Stimulated activated naive CD4-positive, alpha-beta T cell (primary cell): Measurements from ENCODE around the gene KHDC3L.
"Not testable (repeated sequence)": the region's sequence is repeated elsewhere in the genome, so short reads cannot be mapped to it uniquely, and the experiment has no call there.

Source experiments
- DNase-seq, 6 experiments: peaks; one replicate each; lab custom pipeline; 2025; lab: John Stamatoyannopoulos, UW

Gene KHDC3L

DNA sequence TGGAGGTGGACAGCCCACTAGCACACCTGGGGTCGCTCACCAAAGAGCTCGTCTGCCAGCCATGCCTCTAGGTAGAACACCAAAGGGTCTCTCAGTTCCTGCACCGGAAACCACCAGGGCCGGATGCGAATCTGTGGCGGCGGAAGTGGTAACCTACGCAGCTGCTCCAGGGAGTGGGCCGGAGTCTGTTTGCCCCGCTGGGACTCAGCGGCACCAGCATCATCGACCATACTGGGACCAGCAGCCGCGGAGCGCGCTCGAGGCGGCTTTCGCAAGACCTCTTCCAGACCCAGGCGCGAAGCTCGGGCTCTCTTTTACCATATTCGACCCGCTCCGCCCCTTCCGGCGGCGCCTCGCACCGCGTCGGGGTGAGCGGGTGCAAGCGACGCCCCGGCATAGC lies 7.1 kb downstream of the KHDC3L start, which contains the start of gene OOEP:
OOEP (minus strand) TSS at position 335 of the 400 bp plus-strand sequence; CDS start at position 230, 105 bp downstream.
- no peak for DNase-seq

DNA sequence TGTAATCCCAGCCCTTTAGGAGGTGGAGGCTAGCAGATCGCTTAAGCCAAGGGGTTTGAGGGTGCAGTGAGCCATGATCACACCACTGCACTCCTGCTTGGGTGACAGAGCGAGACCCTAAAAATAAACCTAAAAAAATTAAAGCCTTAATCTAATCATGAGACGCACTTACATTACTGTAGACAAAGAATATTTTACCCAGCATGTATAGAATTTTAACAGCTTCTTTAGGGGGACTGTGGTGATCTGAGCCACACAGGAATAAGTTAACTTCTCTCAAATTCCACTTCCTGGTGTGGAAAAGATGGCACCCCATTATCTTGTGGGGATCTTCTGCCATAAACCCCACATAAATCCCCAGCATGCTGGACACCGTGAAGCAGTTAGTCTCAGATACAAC lies 9.5 kb downstream of the KHDC3L start:
- no peak for DNase-seq

DNA sequence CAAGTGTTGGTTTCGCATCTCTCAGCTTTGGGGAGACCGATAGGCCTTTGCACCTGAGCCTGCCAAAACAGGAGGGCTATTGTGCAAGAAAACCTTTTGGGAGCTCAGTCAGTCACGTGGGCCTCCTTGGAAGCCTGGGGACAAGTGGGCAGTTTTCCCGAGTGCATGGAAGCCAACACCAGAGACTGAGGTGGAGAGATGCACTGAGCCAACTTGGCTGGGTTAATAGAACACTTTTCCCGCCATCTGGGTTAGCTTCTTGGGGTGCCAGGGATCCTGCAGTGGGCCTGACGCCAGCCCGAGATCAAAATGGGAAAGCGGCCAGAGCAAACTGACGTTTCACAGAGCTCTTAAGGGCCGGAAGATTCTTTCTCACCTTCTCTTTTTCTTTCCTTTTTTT lies 10.1 kb downstream of the KHDC3L start:
- DNase-seq = no peak

DNA sequence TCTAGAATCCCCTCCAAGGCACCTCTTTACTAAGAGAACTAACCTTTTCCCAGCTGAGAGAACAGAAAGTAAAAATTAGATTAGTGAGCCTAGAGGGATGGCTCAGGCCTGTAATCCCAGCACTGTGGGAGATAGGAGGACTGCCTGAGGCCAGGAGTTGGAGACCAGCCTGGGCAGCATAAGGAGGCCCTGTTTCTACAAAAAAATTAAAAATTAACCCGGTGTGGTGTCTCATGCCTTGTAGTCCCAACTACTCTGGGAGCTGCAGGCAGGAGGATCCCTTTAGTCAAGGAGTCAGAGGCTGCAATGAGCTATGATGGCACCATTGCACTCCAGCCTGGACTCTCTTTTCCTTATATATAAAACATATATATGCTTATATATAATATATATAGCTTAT lies 12.8 kb downstream of the KHDC3L start:
- no peak for DNase-seq

DNA sequence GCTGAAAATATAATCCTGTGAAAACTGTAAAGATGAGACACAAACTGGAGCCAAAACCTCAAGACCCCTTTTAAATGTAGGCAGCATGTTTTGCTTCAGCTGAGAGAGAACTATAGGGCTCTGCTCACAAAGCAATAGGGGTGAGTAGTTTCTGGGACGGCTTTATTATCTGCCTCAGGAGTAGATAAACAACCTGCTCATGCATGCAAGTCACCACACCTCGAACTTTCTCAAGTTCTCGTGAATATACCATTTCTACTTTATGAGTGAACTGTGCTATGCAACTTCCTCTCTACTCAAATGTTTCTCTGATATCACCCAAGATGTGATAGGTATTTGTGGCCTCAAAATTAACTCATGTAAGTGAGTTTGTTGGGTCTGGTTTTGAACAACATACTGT lies 14.8 kb downstream of the KHDC3L start:
- no peak for DNase-seq

DNA sequence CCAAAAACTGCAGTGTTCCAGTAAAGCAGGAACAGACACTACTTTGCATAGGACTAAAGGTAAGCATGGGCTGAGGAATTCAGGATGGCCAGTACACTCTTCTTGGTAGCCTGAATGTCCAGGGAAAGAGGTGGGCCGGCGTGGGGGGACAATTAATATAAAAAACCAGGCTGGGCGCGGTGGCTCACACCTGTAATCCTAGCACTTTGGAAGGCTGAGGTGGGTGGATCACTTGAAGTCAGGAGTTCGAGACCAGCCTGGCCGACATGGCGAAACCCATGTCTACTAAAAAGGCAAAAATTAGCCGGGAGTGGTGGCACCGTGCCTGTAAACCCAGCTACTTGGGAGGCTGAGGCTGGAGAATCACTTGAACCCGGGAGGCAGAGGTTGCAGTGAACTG lies 19.1 kb downstream of the KHDC3L start:
- not testable (repeated sequence) for DNase-seq

DNA sequence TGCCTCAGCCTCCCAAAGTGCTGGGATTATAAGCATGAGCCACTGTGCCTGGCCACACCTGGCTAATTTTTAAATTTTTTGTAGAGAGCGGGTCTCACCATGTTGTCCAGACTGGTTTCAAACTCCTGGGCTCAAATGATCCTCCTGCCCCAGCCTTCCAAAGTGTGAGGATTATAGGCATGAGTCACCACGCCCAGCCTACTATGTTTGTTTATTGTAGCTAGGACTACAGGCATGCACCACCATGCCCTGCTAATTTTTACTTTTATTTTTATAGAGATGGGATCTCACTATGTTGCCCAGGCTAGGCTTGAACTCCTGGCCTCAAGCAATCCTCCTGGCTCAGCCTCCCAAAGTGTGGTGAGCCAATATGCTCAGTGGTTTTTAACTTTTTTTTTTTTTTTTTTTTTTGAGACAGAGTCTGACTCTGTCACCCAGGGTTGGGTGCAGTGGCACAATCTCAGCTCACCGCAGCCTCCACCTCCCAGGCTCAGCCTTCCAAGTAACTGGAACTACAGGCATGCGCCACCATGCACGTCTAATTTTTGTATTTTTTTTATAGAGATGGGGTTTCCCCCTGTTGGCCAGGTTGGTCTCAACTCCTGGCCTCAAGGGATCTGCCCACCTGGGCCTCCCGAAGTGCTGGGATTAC lies 20.1 kb downstream of the KHDC3L start:
- DNase-seq = no peak

DNA sequence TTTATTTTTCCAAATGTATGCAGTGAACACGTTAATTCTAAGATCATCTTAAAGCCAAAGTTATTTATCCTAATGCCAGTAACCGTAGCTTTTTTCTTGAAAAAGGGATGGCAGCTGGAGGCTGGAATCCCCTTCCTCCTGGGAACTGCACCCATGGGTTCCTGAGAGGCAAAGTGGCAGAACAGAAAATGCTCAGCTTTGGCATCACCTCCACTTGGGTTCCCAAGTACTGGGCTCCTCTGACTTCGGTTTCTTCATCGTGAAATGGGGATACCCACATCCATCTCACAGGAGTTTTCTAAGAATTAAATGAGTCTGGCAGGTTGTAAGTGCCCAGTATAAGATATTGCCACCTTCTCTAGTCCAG lies 26.0 kb downstream of the KHDC3L start:
- DNase-seq = no peak

DNA sequence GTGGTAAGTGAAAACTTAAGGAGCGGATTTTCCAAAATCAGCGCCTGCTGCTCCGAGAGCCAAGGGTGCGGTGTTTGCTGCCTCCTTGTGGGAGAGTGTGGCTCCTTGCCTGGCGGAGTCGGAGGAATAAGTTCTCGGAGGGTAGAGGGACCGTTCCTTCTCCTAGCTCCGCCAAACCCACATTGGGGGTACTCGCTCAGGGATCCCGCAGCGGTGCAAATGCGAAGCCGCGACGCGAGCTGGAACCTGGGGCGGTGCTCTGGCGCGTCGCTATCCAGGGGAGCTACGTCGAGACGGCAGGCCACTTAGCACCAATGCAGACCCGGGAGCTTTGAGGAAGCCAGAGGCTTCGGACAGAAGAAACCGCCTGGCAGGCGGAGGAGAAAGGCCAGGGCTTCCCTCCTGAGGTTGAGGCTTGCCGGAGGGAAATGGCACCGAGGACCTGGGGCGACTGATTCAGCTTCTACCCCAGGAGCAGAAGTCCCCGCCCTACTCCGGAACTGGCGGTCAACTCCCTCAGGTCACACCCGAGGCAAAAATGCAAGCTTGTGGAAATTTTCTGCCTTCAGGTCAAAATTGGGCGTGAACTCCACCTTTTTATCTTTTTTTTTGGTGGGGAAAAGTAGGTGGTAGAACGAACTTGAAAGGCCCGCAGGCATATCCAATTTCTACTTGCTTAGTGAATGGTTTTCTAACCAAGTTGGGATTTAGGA lies 26.5 kb downstream of the KHDC3L start:
- peak in 2 of 6 experiments; percentile 6 to 15 for DNase-seq

DNA sequence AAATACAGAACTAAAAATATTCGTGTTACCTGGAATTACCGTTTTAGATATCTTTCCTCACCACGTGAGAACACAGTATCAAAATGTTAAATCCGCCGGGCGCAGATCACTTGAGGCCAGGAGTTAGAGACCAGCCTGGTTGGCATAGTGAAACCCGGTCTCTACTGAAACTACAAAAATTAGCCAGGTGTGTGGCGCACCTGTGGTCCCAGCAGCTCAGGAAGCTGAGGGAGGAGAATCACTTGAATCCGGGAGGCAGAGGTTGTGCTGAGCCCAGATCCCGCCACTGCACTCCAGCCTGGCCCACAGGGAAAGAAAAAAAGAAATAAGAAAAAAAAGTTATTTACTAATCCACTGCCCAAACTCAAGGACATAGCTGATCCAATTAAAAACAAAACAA lies 27.4 kb downstream of the KHDC3L start:
- no peak for DNase-seq

DNA sequence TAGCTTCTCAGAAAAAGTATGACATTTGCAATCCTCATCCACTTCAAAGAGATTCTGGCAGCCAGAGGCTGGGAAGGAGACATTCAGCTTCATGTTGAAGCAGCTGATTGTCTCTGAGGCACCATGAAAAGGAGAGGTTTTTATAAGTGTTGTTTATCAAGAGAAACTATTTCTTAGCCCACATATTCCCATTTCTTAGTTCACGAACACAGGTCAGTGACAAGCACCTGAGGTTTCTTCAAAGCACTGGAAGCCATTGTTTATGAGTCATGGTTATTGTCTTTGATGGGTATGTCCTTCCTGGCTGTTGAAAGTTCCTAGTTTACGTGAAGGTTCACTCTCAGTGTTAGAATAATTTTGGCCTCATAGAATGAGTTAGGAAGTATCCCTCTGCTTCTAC lies 29.2 kb downstream of the KHDC3L start:
- no peak for DNase-seq

DNA sequence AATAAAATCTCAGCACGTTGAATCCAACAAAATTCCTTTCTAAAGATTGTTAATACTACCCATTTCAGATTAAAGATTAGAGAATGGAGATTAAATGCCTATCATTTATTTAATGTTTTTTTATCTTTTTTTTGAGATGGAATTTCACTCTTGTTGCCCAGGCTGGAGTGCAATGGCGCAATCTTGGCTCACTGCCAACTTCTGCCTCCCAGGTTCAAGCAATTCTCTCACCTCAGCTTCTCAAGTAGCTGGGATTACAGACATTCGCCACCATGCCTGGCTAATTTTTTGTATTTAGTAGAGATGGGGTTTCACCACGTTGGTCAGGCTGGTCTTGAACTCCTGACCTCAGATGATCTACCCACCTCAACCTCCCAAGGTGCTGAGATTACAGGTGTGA lies 29.7 kb downstream of the KHDC3L start:
- DNase-seq = not testable (repeated sequence)

DNA sequence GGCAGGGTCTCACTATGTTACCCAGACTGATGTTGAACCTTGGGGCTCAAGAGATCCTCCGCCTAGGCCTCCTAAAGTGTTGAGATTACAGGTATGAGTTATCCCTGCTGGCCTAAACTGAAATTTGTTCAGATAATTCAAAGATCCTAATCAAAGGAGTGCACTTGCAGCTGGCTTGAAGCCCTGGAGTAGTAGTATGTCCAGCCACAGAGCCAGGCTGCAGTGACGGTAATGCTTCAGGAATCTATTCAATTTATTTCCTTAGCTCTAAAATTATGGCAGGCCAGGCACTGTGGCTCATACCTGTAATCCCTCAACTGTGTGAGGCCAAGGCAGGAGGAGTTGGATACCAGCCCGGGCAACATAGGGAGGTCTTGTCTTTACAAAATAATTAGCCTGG lies 30.8 kb downstream of the KHDC3L start:
- DNase-seq = no peak

DNA sequence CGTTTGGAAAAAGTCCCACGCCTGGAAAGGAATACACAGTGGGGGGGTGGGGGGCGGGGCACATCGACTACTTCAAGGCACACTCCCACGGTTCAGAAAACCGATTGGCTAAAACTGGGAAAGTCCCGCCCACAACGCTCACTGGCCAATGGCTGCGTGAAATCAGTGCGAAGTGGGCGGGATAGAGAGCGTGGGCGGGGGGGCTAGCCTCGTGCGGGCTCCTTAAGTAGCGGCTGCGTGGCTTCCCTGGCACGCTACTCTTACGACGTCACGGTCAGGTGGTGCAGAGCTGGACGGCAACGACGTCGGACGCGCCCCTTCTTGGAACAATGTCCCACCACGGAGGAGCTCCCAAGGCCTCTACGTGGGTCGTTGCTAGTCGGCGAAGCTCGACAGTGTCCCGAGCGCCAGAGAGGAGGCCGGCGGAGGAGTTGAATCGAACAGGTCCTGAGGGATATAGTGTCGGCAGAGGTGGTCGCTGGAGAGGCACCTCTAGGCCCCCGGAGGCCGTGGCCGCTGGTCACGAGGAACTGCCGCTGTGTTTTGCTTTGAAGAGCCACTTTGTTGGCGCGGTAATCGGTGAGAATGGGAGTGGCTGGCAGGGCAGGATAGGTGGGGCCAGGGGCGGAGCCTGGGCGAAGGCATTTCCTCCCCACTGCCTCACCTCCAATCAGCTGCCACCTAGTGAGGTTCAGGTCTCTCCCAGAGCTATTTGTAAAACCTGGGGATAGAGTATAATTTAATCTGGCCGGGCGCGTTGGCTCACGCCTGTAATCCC lies 32.3 kb downstream of the KHDC3L start, which contains the start of gene DDX43:
DDX43 (plus strand) TSS at position 252 of the 778 bp plus-strand sequence; CDS start at position 330, 78 bp downstream.
- peak in 5 of 6 experiments; percentile 11 to 55 (median 24) for DNase-seq

DNA sequence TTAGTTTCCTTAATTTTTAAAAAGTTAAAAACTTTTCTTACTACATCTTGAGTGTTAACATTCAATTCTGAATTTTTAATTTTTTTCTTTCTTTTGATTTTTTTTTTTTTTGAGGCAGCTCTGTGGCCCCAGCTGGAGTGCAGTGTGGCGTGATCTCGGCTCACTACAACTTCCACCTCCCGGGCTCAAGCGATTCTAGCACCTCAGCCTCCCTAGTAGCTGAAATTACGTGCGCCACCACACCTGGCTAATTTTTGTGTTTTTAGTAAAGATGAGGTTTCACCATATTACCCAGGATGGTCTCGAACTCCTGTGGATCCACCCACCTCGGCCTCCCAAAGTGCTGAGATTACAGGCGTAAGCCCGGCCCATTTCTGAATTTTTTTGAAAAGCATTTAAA lies 33.4 kb downstream of the KHDC3L start:
- DNase-seq = no peak

DNA sequence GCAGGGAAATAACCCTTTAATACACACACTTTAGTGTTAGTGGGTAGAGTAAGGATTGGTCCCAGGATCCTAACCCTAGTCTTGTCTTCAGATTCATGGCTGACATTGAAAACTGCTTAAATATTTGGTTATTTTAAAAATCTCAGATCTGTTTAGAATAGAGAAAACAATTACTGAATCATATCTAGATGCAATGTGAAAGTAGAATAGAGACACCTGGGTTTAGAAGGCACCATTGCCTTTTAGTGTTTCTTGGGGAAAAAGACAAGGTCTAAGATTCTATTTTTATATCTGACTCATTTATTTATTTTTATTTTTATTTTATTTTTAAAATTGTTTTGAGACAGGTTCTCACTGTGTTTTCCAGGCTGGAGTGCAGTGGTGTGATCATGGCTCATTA lies 38.2 kb downstream of the KHDC3L start:
- no peak for DNase-seq

DNA sequence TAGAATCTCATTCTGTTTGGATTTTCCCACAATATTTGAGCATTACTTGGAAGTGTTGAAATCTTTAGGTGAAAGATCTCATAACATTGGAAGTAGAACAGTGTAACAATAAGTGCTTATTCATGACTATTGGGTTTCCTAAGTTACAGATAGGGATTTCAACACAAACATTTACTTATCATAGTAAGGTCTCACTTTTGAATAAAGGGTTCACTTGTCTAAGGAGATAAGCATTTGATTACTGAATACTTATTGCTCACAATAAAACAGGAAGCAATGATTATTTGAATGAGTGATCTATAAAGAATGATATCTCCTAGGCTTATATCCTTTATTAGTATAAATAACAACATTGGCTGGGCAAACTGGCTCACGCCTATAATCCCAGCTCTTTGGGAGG lies 46.9 kb downstream of the KHDC3L start:
- no peak for DNase-seq

DNA sequence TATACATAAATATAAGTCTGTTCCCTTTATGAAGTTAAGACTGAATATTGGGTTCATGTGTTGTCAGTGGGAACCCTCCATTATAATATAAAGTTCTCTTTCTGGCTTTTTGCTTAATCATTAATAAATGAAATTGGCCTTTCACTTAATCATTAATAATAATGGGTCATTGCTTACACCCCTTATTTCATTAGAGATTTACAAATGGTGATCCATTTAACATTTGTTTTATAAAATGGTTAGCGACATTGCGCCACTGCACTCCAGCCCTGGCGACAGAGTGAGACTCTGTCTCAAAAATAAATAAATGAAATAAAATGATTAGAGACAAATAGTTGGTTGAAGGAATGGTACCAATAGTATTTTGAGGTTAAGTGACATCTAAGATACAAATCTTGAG lies 50.6 kb downstream of the KHDC3L start:
- DNase-seq = no peak
